GF-D8 (cell line): ENCODE measurements around the gene PLXND1.
"Not testable (repeated sequence)": the region's sequence is repeated elsewhere in the genome, so short reads cannot be mapped to it uniquely, and the experiment has no call there.

ENCODE experiments used
- DNase-seq: peaks from one replicate; lab custom pipeline; 2025; lab: John Stamatoyannopoulos, UW

Gene PLXND1

DNA sequence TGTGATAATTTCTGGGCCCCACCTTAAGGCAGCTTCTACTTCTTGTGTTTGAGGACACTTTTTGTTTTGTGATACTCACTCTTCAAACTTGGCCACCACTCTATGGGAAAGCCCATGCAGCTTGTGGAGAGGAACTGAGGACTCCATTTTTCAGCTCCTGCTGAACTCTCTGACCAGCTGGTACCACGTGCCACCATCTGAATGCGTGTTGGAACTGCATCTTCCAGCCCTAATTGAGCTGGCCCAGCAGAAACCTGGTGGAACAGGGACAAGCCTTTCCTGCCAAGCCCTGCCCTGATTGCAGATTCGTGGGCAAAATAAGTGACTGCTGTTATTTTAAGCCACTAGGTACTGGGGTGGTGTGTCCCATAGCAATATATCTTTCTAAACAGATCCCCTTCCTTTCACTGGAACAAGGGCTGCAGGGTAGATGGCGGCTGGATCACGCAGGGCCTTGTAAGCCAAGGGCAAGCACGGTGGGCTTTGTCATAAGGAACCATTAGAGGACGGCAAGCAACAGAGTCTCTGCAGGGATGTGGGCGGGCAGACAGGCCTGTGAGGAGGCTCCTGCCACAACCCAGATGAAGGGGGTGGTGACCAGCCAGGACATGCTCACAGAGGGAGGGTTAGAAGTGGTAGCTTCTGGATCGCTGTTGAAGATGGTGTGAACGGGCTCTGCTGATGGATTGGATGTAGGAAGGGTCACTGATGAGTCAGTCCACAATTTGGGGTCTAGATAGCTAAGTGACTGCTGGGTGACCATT is 54.0 kb downstream of the PLXND1 start:
- DNase-seq, result no peak

DNA sequence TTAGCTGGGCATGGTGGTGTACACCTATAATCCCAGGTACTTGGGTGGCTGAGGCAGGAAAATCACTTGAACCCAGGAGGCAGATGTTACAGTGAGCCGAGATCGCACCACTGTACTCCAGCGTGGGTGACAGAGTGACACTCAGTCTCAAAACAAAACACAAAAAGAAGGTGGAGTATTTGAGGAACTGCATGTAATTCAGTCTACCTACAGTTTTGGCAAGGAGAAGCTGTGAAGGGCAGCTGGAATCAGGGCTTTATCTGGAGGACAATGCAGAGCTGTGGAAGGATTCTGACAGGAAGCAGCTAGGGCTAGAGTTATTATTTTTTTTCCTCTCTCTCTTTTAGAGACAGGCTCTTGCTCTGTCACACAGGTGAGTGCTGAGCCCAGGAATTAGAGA is 56.7 kb downstream of the PLXND1 start:
- DNase-seq, result no peak

DNA sequence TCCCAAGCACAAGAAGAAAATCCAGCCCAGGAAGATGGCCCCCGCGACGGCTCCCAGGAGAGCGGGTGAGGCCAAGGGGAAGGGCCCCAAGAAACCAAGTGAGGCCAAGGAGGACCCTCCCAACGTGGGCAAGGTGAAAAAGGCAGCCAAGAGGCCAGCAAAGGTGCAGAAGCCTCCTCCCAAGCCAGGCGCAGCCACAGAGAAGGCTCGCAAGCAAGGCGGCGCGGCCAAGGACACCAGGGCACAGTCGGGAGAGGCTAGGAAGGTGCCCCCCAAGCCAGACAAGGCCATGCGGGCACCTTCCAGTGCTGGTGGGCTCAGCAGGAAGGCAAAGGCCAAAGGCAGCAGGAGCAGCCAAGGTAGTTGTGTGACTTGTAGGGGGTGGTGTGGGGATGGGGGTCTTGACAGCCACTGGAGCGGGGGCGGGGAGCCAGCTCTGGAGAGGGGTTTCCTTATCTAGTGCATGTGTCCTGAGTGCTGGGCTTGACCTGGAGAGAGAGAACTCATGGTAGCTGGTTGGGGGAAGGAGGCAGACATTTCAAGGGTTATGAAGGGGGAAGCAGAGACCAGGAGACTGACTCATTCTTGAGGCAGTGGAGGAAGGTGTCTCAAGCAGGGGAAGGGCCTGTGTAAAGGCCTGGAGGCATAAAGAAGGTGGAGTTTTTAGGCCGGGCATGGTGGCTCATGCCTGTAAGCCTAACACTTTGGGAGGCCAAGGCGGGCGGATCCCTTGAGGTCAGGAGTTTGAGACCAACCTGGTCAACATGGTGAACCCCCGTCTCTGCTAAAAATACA is 57.3 kb downstream of the PLXND1 start:
- DNase-seq, result no peak

DNA sequence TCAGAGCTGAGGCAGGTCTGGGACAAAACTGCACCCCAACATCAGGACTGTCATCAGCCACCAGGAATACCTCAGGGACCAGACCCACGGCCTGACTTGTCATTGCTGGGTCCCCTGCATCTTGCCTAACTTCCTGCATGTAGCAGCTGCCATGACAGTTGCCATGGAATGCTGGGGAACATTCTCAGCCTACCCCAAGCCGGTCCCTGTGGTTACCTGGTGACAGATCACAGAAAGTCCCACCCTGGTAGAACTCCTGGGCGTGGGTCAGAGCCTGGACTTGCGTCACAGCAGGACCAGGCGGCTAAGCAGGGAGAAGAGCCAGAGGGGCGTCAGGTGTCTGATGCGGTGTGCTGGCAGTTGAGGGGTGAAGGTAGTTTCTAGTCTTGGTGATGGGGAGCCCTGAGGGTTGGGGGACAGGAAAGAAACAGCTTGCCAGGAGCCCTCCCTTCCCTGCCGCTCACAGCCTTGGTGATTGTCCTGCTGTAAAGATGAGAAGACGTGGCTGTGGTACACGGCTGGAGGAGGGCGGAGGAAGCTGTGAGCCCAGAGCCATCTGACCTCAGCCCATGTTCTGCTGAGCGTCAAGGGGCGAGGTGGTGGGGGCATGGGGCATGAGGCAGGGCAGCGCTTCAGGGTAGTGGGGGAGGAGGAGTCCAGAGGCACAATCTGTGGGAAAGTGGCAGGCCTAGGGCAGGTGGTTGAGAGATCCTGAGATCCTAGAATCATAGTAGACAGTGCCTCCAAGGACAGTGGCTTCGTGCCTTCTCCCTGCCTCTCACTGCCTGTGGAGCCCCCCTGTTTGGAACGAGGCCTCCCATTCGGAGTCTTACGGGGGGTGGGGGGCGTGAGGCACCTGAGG is 58.1 kb downstream of the PLXND1 start:
- no peak for DNase-seq

DNA sequence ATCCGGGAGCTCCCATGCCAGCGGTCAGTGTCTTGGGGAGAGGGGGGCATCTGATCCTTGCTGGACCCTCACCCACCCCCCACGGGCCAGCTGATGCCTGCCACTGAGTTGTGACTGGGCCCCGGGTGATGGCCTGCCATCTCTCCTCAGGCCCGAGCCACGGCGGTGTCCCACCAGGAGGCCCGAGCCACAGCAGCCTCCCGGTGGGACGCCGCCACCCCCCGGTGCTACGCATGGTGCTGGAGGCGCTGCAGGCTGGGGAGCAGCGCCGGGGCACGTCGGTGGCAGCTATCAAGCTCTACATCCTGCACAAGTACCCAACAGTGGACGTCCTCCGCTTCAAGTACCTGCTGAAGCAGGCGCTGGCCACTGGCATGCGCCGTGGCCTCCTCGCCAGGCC is 59.2 kb downstream of the PLXND1 start:
- DNase-seq, result no peak

DNA sequence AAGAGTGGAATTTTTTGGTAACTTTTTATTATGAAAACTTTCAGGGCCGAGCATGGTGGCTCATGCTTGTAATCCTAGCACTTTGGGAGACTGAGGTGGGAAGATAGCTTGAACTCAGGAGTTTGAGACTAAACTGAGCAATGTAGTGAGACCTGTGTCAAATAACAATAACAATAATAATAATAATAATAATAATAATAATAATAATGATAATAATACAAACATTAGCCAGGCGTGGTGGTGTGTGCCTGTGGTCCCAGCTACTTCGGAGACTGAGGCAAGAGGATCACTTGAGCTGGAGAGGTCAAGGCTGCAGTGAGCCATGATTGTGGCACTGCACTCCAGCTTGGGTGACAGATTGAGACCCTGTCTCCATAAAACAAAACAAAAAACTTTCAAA is 60.5 kb downstream of the PLXND1 start:
- DNase-seq, result not testable (repeated sequence)

DNA sequence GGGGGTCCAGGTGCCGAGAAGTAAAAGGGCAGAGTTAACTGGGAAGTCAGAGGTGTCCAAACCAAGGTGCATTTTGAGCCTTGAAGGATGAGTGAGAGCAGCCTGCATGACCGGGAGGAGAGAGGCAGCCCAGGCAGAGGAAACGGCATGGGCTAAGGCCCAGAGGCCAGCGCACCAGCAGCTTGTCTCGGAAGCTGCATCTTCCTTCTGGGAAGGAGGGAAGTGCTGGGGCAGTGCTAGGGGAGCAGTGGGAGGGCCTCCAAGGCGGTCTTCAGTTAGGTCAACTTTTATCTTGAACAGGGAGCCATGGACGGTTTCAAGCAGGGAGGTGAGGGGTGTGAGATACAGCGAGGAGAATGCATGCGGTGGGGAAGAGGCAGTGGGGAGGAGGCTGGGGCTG is 62.5 kb downstream of the PLXND1 start:
- no peak for DNase-seq

DNA sequence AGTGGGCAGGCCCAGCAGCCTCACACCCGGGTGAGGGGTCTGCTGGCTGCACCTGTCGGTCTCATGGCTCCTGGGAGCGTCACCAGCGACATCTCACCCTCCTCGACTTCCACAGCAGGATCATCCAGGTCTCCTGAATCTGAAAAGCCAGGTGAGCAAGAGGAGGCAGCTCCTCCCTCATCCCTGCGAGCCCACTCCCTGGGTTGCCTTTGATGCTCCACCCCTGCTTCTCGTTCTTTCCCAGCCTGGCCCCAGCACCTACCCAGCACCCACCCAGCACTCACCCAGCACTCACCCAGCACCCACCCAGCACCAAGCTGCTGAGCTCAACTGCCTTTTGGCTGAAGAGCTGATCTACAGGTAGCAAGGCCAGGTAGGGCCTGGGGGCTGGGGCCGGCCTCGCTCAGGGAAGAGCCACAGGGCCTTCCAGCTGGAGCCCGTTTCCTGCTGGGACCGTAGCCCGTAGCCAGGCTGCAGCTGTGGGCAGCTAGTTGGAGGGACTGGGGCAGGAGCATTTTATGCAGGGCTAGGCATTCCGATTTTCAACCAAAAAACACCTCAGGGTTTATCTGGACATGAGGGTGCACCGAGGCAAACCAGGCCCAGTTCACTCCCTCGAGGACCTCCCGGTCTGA is 63.2 kb downstream of the PLXND1 start, which contains the start of gene H1-8:
TSS of gene H1-8 (plus strand) at position 20 of the 635 bp plus-strand sequence. CDS start at position 64, 44 bp downstream.
- no peak for DNase-seq

DNA sequence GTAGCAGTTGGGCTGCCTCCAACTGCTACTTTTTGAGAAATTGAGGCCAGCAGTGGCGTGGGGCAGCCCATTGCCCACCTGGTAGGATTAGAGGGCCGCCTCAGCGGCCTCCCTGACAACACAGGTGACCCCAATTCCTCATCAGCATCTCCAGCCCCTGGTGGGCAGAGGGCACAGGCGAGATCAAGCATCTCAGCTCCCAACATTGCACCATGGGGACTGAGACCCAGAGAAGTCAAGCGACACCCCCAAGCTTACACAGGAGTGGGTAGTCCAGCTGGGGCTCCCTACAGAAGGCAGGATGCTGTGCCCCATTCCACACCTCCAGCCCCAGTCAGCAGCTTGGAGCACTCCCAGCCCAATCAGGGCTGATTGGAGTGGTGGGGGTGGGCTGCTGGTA is 63.7 kb downstream of the PLXND1 start:
- no peak for DNase-seq

DNA sequence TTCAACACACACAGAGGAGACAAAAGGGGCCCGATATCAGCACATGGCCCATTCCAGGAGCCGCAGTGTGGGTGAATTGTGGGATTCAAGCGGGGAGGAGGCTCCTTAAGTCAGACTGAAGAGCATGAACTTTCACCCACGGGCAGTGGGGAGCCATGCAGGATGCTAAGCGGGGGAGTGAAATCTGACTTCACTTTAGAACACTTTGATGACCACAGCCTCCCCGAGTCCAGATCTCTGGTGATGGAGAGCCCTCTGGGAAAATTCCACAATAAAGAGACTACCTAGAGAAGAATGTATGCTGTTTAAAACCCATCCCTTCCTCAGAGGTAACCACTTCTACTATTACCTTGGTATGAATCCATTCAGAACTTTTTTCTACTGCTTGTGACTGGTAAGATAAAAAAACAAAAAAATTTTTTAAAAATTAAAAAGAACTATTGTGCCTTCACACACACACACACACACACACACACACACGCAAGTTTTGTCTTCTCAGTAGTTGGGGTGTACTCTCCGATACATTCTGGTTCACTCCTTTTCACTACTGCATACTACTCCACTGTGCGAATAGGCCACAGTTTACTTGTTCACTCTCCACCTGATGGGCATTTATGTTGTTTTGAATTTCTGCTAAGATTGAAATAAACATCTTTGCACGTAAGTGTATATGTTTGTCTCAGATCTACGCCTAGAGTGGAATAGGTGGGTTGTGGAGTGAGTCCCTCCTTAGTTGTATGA is 65.5 kb downstream of the PLXND1 start:
- DNase-seq, result no peak

DNA sequence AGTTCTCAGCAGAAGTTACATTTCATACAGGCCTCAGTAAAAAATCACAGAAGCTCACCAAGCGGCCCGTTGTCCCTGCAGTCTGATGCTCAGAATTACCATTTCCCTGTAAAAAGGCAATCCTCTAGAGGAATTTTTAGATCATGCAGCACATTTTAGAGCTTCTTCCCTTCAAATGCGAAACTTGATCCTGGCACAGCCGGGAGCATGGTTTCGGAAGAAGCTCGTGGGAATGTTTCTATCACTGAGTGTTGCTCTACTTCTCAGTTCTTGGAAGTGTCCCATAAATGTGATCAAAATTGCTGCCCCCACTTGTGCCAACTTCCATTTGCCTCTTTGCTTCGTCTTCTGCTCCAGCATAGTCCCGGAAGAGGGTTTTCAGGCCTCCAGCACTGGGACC is 67.3 kb downstream of the PLXND1 start:
- no peak for DNase-seq

DNA sequence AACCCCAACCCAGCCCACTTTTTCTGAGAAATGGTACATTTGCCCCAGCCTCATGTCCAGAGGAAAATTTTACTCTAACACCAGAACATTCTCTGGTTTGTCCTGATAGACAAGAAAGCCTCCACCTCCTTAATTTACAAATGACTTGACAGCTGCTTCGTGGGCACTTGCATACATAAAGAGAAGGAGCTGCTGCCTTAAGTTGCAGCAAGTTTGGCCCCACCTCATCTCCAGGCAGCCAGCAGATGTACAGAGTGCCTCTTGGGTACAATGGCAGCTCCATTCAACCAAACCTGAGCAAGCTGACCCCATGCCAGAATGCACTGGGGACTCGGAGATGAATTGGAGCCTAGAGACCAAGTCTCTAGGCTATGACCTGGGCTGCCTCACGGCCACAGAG is 69.7 kb downstream of the PLXND1 start:
- DNase-seq, result no peak

DNA sequence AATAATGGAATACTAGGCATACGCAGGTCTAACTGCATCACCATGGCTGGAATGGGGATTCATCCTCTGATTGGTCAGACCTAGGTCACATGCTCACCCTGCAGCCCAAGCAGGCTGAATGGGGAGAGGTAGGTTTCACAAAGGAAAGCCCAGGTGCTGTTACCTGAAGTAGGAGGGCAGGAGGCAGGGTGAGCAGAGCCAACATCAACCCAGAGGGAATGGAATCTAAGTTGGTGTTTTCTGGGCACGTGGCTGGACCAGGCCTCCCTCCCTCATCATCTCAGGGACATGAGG is 70.2 kb downstream of the PLXND1 start:
- DNase-seq, result no peak

DNA sequence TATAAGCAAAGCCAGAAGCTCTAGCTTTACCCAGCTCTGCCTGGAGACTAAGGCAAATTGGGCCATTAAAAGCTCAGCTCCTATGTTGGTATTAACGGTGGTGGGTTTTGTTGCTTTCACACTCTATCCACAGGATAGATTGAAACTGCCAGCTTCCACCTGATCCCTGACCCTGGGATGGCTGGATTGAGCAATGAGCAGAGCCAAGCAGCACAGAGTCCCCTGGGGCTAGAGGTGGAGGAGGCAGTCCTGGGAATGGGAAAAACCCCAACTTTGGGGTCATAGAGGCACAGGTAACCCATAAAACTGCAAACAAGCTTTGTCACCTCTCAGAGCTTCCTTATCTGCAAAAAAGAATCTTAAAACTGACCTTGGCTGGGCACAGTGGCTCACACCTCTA is 71.4 kb downstream of the PLXND1 start:
- no peak for DNase-seq

DNA sequence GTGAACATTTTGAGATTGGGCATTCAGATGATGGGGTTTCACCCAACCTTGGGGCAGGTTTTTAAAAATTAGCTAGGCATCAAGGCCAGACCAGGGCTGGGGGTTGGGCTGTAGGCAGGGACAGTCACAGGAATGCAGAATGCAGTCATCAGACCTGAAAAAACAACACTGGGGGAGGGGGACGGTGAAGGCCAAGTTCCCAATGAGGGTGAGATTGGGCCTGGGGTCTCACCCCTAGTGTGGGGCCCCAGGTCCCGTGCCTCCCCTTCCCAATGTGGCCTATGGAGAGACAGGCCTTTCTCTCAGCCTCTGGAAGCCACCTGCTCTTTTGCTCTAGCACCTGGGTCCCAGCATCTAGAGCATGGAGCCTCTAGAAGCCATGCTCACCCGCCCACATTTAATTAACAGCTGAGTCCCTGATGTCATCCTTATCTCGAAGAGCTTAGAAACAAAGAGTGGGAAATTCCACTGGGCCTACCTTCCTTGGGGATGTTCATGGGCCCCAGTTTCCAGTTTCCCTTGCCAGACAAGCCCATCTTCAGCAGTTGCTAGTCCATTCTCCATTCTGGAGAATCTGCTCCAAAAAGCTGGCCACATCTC is 71.9 kb downstream of the PLXND1 start:
- no peak for DNase-seq

DNA sequence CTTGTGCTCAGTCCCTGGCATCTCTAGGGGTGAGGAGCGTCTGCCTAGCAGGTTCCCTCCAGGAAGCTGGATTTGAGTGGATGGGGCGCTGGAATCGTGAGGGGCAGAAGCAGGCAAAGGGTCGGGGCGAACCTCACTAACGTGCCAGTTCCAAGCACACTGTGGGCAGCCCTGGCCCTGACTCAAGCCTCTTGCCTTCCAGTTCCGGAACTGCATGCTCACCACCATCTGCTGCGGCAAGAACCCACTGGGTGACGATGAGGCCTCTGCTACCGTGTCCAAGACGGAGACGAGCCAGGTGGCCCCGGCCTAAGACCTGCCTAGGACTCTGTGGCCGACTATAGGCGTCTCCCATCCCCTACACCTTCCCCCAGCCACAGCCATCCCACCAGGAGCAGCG is 73.1 kb downstream of the PLXND1 start:
- DNase-seq, result no peak

DNA sequence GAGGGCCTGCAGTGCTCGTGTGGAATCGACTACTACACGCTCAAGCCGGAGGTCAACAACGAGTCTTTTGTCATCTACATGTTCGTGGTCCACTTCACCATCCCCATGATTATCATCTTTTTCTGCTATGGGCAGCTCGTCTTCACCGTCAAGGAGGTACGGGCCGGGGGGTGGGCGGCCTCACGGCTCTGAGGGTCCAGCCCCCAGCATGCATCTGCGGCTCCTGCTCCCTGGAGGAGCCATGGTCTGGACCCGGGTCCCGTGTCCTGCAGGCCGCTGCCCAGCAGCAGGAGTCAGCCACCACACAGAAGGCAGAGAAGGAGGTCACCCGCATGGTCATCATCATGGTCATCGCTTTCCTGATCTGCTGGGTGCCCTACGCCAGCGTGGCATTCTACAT is 74.2 kb downstream of the PLXND1 start:
- no peak for DNase-seq

DNA sequence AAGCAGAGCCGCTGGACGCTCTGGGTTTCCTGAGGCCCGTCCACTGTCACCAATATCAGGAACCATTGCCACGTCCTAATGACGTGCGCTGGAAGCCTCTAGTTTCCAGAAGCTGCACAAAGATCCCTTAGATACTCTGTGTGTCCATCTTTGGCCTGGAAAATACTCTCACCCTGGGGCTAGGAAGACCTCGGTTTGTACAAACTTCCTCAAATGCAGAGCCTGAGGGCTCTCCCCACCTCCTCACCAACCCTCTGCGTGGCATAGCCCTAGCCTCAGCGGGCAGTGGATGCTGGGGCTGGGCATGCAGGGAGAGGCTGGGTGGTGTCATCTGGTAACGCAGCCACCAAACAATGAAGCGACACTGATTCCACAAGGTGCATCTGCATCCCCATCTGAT is 74.8 kb downstream of the PLXND1 start:
- no peak for DNase-seq

DNA sequence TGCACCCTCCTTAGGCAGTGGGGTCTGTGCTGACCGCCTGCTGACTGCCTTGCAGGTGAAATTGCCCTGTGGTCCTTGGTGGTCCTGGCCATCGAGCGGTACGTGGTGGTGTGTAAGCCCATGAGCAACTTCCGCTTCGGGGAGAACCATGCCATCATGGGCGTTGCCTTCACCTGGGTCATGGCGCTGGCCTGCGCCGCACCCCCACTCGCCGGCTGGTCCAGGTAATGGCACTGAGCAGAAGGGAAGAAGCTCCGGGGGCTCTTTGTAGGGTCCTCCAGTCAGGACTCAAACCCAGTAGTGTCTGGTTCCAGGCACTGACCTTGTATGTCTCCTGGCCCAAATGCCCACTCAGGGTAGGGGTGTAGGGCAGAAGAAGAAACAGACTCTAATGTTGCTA is 75.7 kb downstream of the PLXND1 start:
- no peak for DNase-seq

DNA sequence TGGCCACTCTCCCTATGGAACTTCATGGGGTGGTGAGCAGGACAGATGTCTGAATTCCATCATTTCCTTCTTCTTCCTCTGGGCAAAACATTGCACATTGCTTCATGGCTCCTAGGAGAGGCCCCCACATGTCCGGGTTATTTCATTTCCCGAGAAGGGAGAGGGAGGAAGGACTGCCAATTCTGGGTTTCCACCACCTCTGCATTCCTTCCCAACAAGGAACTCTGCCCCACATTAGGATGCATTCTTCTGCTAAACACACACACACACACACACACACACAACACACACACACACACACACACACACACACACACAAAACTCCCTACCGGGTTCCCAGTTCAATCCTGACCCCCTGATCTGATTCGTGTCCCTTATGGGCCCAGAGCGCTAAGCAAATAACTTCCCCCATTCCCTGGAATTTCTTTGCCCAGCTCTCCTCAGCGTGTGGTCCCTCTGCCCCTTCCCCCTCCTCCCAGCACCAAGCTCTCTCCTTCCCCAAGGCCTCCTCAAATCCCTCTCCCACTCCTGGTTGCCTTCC is 76.2 kb downstream of the PLXND1 start:
- no peak for DNase-seq
